ENCODE measurements around the gene MARCOL. TPM values are rescaled to one million over a fixed set of nuclear protein-coding genes. Genes with fewer than 3 reads are reported as not detected.

The MARCOL gene
- total RNA-seq, 1 experiment from 2014 or later, result not detected

GRCh38 chr5:148193202-148193601 is 45.1 kb upstream of the MARCOL start:
- BruUV-seq (replicated peaks), result no TSS peak
- H3K36me3 ChIP-seq (ENCODE audit: control insufficient read depth in 1 of 2, insufficient read depth in 2 of 2, low read length in 2 of 2), result no peaks in the 10 kb centered on the region
- no peak for DNase-seq (ENCODE audit: low read depth, low spot score)
- H3K27ac ChIP-seq (ENCODE audit: low read depth, low read length), result no peak overlapping the region
- H3K79me2 ChIP-seq (ENCODE audit: insufficient read depth, low read length), result no peaks in the 10 kb centered on the region
- POLR2A ChIA-PET, result no interaction called here
- H2AFZ ChIP-seq (ENCODE audit: low read depth, low read length, poor library complexity, severe bottlenecking), result no peak overlapping the region
- H3K4me1 ChIP-seq (ENCODE audit: control insufficient read depth in 1 of 2, insufficient read depth in 2 of 2, low read length in 2 of 2), result no peaks in the 10 kb centered on the region
- TF ChIP-seq ZFX (IDR thresholded peaks at IDR 0.05) (no peak), ZBTB33 (IDR thresholded peaks at IDR 0.05; ENCODE audit: extremely low read depth, insufficient replicate concordance, low read length) (no peak), EGR1 (IDR thresholded peaks at IDR 0.05; ENCODE audit: low read depth) (no peak), EZH2 (IDR thresholded peaks at IDR 0.05) (no peak), EZH2phosphoT487 (IDR thresholded peaks at IDR 0.05; ENCODE audit: borderline replicate concordance) (no peak), SIN3A (IDR thresholded peaks at IDR 0.05; ENCODE audit: low read depth) (no peak), ZNF274 (IDR thresholded peaks at IDR 0.05; ENCODE audit: low read depth, low read length) (no peak), JUND (IDR thresholded peaks at IDR 0.05) (no peak), MAX (IDR thresholded peaks at IDR 0.05) (no peak)
- TF ChIP-seq, protein P1, sequence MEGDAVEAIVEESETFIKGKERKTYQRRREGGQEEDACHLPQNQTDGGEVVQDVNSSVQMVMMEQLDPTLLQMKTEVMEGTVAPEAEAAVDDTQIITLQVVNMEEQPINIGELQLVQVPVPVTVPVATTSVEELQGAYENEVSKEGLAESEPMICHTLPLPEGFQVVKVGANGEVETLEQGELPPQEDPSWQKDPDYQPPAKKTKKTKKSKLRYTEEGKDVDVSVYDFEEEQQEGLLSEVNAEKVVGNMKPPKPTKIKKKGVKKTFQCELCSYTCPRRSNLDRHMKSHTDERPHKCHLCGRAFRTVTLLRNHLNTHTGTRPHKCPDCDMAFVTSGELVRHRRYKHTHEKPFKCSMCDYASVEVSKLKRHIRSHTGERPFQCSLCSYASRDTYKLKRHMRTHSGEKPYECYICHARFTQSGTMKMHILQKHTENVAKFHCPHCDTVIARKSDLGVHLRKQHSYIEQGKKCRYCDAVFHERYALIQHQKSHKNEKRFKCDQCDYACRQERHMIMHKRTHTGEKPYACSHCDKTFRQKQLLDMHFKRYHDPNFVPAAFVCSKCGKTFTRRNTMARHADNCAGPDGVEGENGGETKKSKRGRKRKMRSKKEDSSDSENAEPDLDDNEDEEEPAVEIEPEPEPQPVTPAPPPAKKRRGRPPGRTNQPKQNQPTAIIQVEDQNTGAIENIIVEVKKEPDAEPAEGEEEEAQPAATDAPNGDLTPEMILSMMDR (IDR thresholded peaks at IDR 0.05 in 2 of 3, conservative IDR thresholded peaks at IDR 0.05 in 1 of 3; ENCODE audit: borderline replicate concordance in 1 of 3, insufficient read depth in 1 of 3, low read depth in 2 of 3, low read length in 2 of 3), result no peak
- TF ChIP-seq, protein P2, sequence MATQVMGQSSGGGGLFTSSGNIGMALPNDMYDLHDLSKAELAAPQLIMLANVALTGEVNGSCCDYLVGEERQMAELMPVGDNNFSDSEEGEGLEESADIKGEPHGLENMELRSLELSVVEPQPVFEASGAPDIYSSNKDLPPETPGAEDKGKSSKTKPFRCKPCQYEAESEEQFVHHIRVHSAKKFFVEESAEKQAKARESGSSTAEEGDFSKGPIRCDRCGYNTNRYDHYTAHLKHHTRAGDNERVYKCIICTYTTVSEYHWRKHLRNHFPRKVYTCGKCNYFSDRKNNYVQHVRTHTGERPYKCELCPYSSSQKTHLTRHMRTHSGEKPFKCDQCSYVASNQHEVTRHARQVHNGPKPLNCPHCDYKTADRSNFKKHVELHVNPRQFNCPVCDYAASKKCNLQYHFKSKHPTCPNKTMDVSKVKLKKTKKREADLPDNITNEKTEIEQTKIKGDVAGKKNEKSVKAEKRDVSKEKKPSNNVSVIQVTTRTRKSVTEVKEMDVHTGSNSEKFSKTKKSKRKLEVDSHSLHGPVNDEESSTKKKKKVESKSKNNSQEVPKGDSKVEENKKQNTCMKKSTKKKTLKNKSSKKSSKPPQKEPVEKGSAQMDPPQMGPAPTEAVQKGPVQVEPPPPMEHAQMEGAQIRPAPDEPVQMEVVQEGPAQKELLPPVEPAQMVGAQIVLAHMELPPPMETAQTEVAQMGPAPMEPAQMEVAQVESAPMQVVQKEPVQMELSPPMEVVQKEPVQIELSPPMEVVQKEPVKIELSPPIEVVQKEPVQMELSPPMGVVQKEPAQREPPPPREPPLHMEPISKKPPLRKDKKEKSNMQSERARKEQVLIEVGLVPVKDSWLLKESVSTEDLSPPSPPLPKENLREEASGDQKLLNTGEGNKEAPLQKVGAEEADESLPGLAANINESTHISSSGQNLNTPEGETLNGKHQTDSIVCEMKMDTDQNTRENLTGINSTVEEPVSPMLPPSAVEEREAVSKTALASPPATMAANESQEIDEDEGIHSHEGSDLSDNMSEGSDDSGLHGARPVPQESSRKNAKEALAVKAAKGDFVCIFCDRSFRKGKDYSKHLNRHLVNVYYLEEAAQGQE (IDR thresholded peaks at IDR 0.05; ENCODE audit: low read depth), result no peak
- intact Hi-C loops (cut with micrococcal nuclease), result no loop called here
- H4K20me1 ChIP-seq (ENCODE audit: insufficient read depth), result no peaks in the 10 kb centered on the region; the same call in 1 of the 2 replicates
- CTCF ChIA-PET, result no interaction called here
- H3K27me3 ChIP-seq (ENCODE audit: insufficient read depth, low read length), result no peaks in the 10 kb centered on the region; the same call in 1 of the 2 replicates
- H3K9ac ChIP-seq (ENCODE audit: low read length), result no peak overlapping the region
- RAD21 ChIA-PET (ENCODE audit: low non-redundant PET in 1 of 2, low total read pairs in 2 of 2, uncharacterized antibody in 2 of 2, unreplicated experiment in 2 of 2), result no interaction called here
- ATAC-seq, result no peak
- no peaks in the 10 kb centered on the region for H3K9me3 ChIP-seq (ENCODE audit: control insufficient read depth in 1 of 2, insufficient read depth in 1 of 2, low read depth in 1 of 2, low read length in 2 of 2)
- no peak overlapping the region for H3K4me3 ChIP-seq (replicated peaks in 1 of 2; ENCODE audit: low read depth in 1 of 2, low read length in 2 of 2)
- no peaks in the 10 kb centered on the region for H3K9me2 ChIP-seq (ENCODE audit: insufficient read depth)
- H3K4me2 ChIP-seq (ENCODE audit: low read length), result no peak overlapping the region
